ENCODE results near the gene FAM131B. TPM values are rescaled to one million over a fixed set of nuclear protein-coding genes. Genes with fewer than 3 reads are reported as not detected.

FAM131B gene
- total RNA-seq, 1 experiment from 2014 or later, result 0.22 TPM

- peak within 1 kb of the TSS; percentile 89 for H3K27ac ChIP-seq
- H3K27me3 ChIP-seq, result no peaks in the 10 kb centered on the region
- peak; percentile 94 for DNase-seq
- H3K4me3 ChIP-seq, result peak within 1 kb of the TSS; percentile 98
- peaks cover 7% of the 10 kb centered on the region for H3K36me3 ChIP-seq
- peaks cover 29% of the 10 kb centered on the region for H3K4me1 ChIP-seq
- H3K9me3 ChIP-seq (replicated peaks), result no peaks in the 10 kb centered on the region
Observed at GRCh38 chr7:143380646-143381426, 18.3 kb upstream of the FAM131B start, which contains the start of gene ZYX. ZYX (plus strand) TSS chr7:143381345; CDS start chr7:143381572, 227 bp downstream.

- Histone ChIP-seq H3K4me3 (peak overlapping the region; percentile 98), H3K4me1 (peaks cover 34% of the 10 kb centered on the region), H3K27ac (peak overlapping the region; percentile 89), H3K36me3 (peaks cover 7% of the 10 kb centered on the region), H3K27me3 (no peaks in the 10 kb centered on the region), H3K9me3 (replicated peaks) (no peaks in the 10 kb centered on the region)
- peak; percentile 80 to 91 for DNase-seq
Observed at GRCh38 chr7:143380260-143380645, 17.7 kb upstream of the FAM131B start.

GRCh38 chr7:143379611-143380259, 17.2 kb upstream of the FAM131B start:
- Histone ChIP-seq H3K36me3 (peaks cover 7% of the 10 kb centered on the region), H3K27ac (no peak overlapping the region), H3K4me3 (peak overlapping the region; percentile 98), H3K9me3 (replicated peaks) (no peaks in the 10 kb centered on the region), H3K4me1 (peaks cover 33% of the 10 kb centered on the region), H3K27me3 (no peaks in the 10 kb centered on the region)
- DNase-seq, result no peak

- H3K4me3 ChIP-seq, result no peak overlapping the region
- H3K27me3 ChIP-seq, result no peaks in the 10 kb centered on the region
- no peaks in the 10 kb centered on the region for H3K9me3 ChIP-seq (replicated peaks)
- DNase-seq, result no peak
- H3K36me3 ChIP-seq, result no peaks in the 10 kb centered on the region; the same call in 1 of the 2 replicates
- no peak overlapping the region for H3K27ac ChIP-seq
- H3K4me1 ChIP-seq, result peaks cover 12% of the 10 kb centered on the region
Observed at GRCh38 chr7:143376396-143376795, 13.9 kb upstream of the FAM131B start.

GRCh38 chr7:143375298-143376034, 13.0 kb upstream of the FAM131B start:
- Histone ChIP-seq H3K4me1 (peaks cover 12% of the 10 kb centered on the region), H3K27me3 (no peaks in the 10 kb centered on the region), H3K9me3 (replicated peaks) (no peaks in the 10 kb centered on the region), H3K4me3 (no peak overlapping the region), H3K36me3 (no peaks in the 10 kb centered on the region), H3K27ac (no peak overlapping the region)
- no peak for DNase-seq

GRCh38 chr7:143374561-143374960, 12.0 kb upstream of the FAM131B start:
- Histone ChIP-seq H3K27ac (no peak overlapping the region), H3K4me3 (no peak overlapping the region), H3K9me3 (replicated peaks) (no peaks in the 10 kb centered on the region), H3K36me3 (no peaks in the 10 kb centered on the region), H3K27me3 (0 out of 2 replicates have a peak, but pooled peaks cover 5% of the 10 kb centered on the region), H3K4me1 (peaks cover 12% of the 10 kb centered on the region)
- no peak for DNase-seq

GRCh38 chr7:143373255-143373794, 10.8 kb upstream of the FAM131B start:
- no peak for DNase-seq
- Histone ChIP-seq H3K27me3 (peaks cover 10% of the 10 kb centered on the region; the same call in 1 of the 2 replicates), H3K27ac (no peak overlapping the region), H3K36me3 (no peaks in the 10 kb centered on the region), H3K4me1 (peaks cover 10% of the 10 kb centered on the region; the same call in 1 of the 2 replicates), H3K4me3 (no peak overlapping the region), H3K9me3 (replicated peaks) (no peaks in the 10 kb centered on the region)

- Histone ChIP-seq H3K36me3 (no peaks in the 10 kb centered on the region), H3K4me3 (no peak overlapping the region), H3K27me3 (peaks cover 22% of the 10 kb centered on the region), H3K27ac (no peak overlapping the region), H3K9me3 (replicated peaks) (no peaks in the 10 kb centered on the region), H3K4me1 (peaks cover 10% of the 10 kb centered on the region; the same call in 1 of the 2 replicates)
- DNase-seq, result peak in 1 of 2 experiments; percentile 42
Observed at GRCh38 chr7:143372070-143372469, 9.6 kb upstream of the FAM131B start.

- H3K27me3 ChIP-seq, result peaks cover 25% of the 10 kb centered on the region
- no peaks in the 10 kb centered on the region for H3K9me3 ChIP-seq (replicated peaks)
- DNase-seq, result no peak
- H3K4me1 ChIP-seq, result peaks cover 2% of the 10 kb centered on the region; the same call in 1 of the 2 replicates
- H3K36me3 ChIP-seq, result no peaks in the 10 kb centered on the region
- H3K27ac ChIP-seq, result no peak overlapping the region
- no peak overlapping the region for H3K4me3 ChIP-seq
Observed at GRCh38 chr7:143369678-143370651, 7.5 kb upstream of the FAM131B start.

GRCh38 chr7:143368387-143368786, 5.9 kb upstream of the FAM131B start:
- H3K36me3 ChIP-seq, result no peaks in the 10 kb centered on the region
- H3K4me3 ChIP-seq, result no peak overlapping the region
- H3K27ac ChIP-seq, result no peak overlapping the region
- H3K9me3 ChIP-seq (replicated peaks), result no peaks in the 10 kb centered on the region
- peaks cover 39% of the 10 kb centered on the region for H3K27me3 ChIP-seq
- no peak for DNase-seq
- no peaks in the 10 kb centered on the region for H3K4me1 ChIP-seq

GRCh38 chr7:143367972-143368371, 5.5 kb upstream of the FAM131B start:
- Histone ChIP-seq H3K36me3 (no peaks in the 10 kb centered on the region), H3K4me1 (no peaks in the 10 kb centered on the region), H3K27ac (no peak overlapping the region), H3K9me3 (replicated peaks) (no peaks in the 10 kb centered on the region), H3K27me3 (peaks cover 43% of the 10 kb centered on the region), H3K4me3 (no peak overlapping the region)
- DNase-seq, result no peak

- no peak overlapping the region for H3K4me3 ChIP-seq
- no peaks in the 10 kb centered on the region for H3K9me3 ChIP-seq (replicated peaks)
- H3K4me1 ChIP-seq, result no peaks in the 10 kb centered on the region
- no peak overlapping the region for H3K27ac ChIP-seq
- no peak for DNase-seq
- H3K27me3 ChIP-seq, result peaks cover 55% of the 10 kb centered on the region
- no peaks in the 10 kb centered on the region for H3K36me3 ChIP-seq
Observed at GRCh38 chr7:143363016-143363937, 764 bp upstream of the FAM131B start.
